HG03520 (cell line): ENCODE results near the gene KCNN3.

Experiments used
- ATAC-seq: cut with Tn5 transposase; IDR thresholded peaks from one replicate; pipeline ENCODE4 v1.9.1; 2021; ENCODE audit warnings: mild to moderate bottlenecking, moderate library complexity; ENCODE audit not compliant: unreplicated experiment

Gene KCNN3

DNA sequence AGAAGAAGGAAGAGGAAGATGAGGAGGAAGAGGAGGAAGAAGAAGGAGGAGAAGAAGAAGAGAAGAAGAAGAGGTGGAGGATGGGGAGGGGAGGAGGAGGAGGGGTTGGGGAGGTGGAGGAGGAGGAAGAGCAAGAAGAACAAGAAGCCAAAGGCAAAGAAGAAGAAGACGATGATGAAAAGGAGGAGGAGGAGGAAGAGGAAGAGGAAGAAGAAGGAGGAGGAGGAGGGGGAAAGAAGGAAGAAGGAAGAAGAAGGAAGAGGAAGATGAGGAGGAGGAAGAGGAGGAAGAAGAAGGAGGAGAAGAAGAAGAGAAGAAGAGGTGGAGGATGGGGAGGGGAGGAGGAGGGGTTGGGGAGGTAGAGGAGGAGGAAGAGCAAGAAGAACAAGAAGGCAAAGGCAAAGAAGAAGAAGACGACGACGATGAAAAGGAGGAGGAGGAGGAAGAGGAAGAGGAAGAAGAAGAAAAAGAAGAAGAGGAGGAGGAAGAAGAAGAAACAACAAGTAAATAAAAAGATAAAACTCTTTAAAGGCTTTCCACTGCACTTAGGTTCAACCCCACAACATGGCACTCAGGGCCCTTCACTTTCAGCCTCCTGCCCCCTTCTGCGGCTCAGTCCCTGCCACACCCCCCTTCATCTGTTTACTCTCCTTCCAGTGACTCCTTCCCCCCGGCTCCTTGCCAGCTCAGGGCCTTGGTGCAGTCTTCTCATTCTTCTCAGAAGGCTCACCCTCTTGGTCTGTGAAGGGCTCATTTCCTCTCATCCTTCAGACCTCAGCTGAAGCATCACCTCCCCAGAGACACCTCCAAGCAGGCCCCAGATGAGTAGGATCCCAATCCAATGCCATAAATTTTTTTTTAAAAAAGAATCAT is 114.0 kb downstream of the KCNN3 start:
- no peak for ATAC-seq

DNA sequence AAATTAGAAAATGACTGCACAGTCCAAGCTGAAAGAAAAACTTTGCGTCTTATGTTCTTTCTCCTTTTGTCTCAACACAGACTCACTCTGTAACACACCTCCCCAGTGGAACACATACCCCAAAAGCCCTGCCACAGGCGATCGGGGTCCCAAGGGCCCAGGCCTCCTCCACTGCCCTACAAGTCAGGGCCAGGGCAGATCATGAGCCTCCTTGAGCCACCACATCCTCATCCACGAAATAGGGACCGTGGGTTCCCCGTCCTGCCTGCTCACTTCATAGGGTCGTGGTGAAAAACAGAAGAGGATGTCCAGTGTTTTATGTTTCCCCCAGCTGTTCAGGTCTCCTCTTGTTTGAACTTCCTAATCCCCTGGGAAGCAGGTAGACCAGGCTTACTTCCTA is 116.7 kb downstream of the KCNN3 start:
- no peak for ATAC-seq

DNA sequence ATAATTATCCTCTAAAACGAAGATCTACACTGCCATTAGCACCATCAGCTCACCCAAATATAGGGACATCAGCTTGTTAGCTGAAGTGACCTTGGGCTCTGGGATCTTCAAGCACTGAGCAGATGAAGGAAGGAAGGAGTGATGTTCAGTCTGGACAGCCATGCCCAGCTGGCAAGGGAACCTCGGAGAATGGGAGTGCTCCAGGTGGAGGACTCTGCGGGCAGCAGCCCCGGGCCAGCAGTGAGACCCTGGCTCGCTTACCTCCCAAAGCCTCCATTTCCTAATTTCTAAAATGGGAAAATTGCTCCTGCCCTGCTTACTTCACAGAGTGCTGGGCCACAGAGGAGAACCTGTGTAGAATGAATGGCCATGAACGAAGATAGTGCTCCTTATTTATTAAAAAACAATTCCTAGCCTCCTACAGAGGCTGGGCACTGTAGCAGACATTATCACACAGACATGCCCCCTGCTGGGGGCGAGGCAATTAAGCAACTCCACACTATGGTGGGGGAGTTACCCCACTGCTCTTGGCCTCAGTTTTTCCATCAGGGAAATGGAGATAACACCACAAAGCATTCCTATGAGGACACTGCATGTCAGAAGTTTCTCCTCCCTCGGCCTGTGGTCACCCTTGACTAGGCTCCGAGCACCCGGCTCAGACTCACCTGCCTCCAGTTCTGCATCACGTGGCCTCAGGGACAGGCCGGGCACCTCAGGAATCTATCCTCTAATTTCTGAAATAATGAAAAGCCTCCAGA is 117.6 kb downstream of the KCNN3 start:
- no peak for ATAC-seq

DNA sequence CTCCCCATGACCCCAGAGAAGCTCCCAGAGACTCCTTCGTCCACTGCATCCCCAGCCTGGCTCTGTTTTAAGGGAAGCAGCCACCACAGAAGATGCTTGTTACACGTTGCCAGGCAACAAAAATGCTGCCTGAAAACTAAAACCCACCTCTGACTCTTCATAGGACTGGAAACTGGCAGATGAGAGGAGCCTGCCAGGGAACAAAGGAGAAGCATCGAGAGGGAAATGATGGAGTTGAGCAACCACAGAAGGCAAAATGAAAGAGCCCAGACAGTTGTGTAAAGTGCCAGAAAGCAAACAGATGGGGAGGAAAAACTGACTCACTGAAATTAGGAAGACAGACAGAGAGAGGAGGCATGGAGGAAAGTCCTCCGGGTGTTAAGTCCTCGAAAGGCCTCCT is 118.4 kb downstream of the KCNN3 start:
- ATAC-seq = no peak

DNA sequence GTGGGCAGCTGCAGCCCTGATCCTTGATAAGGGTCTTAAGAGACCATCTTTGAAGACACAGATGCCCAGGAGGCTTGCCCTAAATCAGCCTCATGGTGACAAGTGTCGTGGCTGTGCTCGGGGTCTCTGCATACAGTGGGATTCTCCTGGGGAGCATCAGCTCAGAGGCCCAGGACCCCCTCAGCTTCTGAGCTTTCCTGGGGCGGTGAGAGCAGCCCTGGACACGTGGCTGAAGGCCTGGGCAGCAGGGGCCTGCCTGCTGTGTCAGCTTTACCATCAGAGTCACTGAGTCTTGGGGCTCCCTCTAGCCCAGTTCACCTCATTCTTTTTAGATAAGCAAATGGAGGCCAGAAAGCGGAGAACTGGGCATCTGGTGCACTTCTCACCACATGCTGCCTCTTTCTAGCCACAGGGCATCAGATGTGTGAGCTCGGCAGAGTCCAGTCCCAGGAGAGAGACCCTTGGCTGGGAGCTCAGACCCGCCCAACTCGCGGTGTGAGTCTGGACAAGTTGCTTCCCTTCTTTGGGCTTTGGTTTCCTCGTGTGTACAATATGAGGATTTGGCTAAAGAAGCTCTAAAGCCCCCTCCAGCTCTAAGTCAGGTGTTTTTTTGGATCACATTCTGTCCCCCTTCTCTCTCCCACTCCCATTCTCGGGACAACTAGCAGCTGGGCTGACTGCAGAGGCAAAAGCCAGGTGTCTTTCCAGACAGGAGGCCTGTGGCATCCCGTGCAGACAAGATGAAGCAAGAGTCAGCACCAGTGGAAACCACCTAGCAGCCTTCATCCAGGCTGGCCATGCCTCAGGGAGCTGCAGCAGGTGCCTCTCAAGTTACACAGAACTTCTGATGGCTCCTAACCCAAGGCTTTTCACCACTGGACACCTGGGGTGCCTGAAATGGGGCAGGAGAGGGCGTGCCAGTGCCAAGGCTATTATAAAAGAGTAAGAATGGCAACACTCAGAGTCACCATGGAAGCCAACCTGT is 119.1 kb downstream of the KCNN3 start:
- no peak for ATAC-seq

DNA sequence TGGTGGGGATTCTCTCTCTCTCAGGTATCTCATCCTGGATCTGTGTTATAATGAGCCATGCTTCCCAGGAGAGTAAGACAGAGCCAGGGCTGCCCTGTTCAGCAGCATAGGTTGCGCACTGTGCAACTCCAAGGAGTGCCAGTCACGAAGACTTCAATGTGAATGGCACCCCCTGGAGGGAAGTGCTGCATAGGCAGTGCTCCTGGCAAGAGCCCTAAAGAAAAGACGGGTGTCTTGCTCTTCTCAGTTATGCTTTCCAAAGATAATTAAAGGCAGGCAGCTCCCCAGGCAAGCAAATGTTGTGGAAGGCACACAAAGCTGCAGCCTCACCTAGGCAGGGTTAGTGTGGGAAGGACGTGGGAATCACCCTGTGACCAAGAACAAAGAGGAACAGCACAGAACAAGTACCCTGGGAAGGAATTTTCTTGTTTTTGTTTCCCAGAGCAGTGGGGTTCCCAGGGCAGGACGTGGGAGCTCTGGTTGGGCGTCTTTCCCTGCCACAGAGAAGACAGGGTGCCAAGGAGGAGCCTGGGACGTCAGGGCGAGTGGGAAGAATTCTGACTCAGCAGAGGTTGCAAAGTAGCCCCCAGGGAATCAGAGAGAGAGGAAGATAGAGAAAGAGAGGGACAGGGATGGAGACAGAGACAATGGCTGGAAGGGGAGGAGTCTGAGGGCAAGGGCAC is 120.9 kb downstream of the KCNN3 start:
- no peak for ATAC-seq

DNA sequence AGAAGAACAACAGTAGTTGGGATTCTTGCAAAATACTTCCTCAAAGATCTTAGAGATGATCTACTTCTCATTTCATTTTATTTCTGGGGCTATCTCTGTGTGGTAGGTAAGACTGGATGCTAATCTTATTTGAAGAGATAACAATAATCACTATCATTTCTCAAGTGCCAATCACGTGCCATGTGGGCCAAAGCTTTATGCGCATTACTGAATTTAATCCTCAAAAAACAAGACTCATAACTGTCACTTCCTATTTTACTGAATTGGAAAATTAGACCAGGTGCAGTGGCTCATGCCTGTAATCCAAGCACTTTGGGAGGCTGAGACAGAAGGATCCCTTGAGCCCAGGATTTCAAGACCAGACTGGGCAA is 121.7 kb downstream of the KCNN3 start:
- ATAC-seq = no peak

DNA sequence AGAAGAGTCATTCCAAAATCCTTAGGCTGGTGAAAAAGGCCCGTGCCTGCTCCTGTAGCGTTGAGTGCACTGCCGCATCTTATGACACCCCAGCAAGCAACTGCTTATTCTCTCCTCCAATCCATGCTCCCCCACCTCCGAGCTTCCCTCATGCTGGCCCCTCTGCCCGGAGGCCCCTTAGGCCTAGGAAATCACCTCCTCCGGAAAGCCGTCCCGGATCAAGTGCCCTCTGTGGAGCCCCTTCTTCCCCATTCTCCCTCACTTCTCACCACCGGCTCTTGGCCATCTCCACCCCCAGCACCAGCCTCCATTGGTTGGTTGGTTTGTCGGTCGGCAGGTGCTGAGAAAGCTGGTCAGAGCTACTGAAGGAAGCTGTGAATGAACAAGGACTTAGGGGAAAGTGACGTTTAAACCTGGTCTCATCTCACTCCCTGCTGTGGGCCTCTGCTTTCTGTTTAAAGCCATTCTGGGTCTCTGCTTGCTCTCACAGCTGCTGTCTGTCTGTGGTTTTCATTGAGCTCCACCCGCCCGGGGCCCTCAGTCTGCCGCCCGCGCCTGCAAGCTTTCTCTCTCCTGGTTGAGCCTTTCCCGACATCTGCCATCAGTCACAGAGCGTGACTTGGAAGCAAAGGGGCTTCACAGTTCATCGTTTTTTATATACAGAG is 122.2 kb downstream of the KCNN3 start:
- ATAC-seq = no peak

DNA sequence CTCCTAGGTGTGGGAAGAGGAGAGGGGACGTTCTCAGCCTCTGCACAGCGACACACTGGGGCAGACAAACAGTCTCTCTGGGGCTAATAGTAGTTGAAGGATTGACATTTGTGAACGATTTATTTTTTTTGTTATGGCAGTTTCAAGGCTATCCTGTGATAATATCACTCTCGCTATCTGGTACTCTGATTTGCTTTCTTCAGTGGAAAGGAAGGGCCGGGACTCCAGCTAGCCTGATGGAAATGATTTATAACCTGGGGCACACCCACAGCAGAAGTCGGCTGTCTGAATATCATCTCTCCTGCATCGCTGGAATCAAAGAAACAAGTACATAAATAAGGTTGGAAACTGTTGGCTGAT is 122.7 kb downstream of the KCNN3 start:
- ATAC-seq = no peak

DNA sequence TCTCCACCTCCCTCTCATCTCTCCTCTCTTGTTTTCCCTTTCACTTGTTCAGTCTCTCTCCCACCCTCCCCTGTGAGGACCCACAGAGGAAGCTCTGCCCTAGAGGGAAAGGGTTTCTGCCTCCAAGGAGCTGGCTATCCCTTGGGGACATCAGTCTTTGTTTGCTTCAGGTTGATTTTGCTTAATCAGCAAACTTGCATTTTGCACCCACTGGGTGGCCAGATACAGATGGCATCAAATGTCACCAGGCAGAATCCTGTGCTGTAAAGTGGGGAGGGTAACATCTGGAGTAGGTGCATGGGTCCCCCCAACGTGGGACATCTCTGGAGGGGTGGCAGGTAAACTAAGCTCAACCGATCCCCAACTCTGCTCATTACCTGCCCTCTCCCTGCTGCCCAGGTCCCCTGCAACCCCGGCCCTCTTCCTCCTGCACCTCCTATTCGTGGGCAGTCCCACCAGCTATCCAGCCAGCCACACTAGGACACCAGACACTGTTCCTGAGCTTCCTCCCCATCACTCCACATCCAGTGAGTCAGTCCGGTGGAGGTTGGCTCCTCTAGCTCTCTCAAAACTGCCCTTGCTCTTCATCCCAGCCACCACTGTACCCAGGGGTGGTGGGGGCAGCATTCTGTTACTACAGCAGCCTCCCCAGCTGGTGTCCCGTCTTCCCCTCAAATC is 123.3 kb downstream of the KCNN3 start:
- no peak for ATAC-seq

DNA sequence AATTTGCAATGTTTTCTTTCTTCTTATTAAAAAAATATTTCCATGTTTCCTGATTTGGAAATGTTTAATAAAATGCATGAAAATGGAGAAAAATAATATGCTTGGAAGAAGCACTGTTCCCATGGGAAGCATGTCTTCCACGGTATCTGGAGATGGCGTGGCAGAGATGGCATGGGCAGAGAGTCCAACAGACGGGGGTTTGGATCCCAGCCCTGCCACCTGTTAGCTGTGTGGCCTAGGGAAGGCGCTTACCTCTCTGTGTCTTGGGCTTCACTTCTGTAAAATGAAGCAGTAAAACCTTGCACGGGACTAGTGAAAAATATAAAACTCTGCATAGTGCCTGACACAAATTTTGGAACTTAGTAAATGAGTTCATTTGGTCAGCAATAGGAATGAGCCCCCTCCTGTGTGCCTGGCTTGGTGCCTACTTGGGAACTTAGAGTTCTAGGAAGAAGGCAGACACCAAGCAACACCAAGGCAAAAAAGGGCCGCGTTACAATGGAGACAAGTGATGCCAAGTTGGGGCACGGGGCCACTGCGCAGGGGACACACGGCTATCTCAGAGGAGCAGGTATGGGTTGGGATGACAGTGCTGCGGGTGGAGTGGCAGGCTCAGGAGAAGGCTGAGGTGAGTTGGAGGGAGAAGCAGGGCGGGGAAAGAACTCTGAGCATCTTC is 124.2 kb downstream of the KCNN3 start:
- no peak for ATAC-seq

DNA sequence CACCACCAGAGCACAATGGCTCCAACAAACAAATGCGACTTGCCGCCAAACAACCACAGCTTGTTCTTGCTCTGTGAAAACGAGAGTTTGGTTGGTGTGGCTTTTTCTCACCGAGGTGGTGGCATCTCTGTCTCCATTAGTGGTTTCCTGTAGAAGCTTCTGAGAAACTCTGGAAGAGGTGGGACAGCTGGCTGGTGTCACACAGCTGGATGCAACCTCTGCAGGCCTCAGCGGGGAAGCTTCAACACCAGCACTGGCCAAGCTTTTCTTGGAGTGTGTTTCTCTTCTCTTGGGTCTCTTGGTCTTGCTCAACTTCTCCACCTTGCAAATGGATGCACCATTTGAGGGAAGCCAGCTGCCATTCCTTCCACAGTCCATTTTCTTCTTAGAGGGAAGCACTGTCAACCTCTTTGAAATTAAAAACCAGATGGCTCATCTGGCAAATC is 124.8 kb downstream of the KCNN3 start:
- no peak for ATAC-seq

DNA sequence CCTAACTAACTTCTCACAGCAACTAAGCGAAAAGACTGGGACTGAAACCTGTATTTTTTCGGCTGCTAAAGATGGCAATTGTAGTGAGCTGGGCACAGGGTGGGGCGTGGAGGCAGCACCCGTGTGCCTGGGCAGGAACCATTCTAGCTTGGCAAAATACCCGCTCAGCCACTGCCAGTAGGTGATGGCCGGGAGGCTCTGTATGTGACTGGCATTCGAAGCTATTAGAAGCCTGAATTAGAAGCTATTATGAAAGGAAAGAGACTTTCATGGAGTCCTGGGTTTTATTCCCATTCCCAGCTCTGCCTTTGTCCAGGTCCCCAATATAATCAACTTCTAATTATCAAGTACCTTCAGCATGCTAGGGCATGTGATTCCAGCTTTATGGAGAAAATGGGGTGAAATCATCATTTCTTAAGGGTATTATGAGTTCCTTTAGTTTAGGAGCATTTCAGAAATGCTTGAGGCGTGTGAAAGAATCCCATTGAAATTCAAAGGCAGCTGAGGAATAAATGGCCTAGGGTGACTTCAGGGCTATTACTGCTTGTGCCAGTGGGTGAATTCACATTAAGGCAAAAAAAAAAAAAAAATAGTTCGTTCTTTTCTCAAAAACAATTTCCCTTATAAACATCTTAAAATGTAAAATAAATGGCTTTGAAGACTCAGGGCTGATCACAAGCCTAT is 125.6 kb downstream of the KCNN3 start:
- ATAC-seq = no peak

DNA sequence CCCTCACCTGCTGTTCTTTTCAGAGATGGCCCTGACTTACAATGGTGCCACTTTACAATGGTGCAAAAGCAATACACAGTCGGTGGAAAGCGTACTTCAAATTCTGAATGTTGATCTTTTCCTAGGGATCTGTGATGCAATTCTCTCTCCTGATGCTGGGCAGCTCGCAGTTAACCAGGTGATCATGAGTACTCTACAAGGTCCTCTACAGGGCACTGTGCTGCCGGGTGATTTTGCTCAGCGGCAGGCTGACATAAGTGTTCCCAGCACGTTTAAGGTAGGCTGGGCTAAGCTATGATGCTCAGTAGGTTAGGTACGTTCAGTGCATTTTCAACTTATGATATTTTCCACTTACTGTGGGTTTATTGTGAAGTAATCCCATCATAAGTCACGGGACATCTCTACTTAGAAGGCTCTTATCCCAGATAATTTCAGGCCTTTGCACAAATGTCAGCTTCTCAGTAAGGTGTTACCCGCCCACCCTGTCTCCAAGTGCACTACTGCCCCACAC is 126.5 kb downstream of the KCNN3 start:
- no peak for ATAC-seq

DNA sequence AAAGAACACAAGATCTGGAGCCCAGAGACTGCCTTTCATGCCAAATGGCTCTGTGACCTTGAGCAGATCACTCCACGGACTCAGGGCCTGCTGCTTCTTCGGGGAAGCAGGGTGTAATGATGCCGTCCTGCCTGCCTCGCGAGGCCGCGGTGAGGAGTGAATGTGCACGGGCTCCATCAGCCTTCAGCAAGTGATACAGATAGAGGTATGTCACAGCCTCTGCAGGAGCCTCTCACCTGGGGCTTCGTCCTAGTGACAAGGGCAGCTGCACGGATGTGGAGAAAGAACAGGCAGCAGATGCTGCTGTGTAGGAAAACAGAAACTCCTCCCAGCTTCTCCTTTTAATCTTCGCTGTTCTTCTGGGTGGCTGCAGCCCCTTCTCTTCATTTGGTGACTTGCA is 127.5 kb downstream of the KCNN3 start:
- no peak for ATAC-seq

DNA sequence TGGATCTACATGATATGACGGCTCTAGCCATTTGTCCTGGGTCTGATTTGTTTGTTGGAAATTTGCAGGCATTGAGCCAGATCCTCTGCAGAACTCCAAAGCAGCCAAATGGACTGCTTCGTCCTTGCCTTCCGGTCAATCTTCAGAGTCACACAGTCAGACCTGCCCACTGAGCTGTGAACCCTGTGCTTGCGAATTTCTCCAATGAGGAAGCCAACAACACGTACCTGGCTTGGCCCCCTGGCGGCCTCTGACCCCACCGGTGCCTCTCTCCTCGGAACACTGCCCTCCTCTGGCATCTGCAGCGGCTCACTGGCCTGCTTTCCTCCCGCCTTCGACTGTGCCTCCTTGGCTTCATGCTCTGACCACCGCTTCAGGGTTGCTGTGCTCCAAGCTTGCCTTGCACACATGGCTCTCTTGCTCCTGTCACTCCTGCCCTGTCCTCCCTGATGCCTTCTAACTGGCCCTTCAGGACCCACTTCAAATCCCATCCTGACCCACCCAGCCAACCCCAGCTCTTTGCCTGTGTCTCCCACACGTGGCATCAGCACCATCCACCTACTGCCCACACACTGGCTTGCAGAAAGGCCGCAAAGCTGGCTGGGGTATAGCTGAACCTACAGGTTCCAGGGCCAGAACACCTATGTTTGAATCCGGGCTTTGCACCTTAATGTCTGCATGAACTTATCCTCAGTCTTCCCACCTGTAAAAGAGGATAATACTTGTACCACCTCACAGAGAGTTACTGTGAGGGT is 128.2 kb downstream of the KCNN3 start:
- ATAC-seq = no peak

DNA sequence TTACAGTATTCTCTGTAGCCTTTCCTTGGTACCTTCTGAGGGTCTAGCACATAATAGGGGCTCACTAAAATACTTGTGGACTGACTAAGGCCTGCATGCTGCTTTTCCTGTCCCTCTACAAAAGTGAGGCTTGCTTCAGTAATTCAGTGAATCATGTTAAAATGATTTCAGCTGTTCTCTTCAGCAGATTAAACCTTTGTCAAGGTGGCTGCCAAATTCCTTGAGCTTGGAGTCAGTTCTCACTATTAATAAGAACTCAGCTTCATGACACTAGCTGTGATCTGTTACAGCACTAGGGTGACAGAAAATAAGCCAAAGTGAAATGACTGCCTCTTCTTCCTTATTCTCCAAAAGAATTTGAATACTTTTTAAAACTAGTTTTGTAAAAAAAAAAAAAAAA is 128.8 kb downstream of the KCNN3 start:
- ATAC-seq = no peak
